PC-9 (cell line): ENCODE measurements around the gene NECAP2. TPM values are rescaled to one million over a fixed set of nuclear protein-coding genes. Genes with fewer than 3 reads are reported as not detected.

Experiments used
- BruUV-seq: library from RNA; stranded (reverse); fragments of 400-500 nt; replicated peaks from 2 replicates; lab custom pipeline; 2021; lab: Mats Ljungman, UMichigan
- CTCF ChIA-PET: fragments of 300-600 bp; sonication (Branson Sonifier 250); formaldehyde crosslinking; loops from one replicate; lab custom pipeline; 2022; ENCODE audit warnings: antibody characterized with exemption; lab: Charles Lee
- POLR2A ChIA-PET: fragments of 300-600 bp; sonication (Branson Sonifier 250); formaldehyde crosslinking; loops from one replicate; lab custom pipeline; 2022; ENCODE audit warnings: antibody characterized with exemption; ENCODE audit not compliant: unreplicated experiment; lab: Charles Lee
- DNase-seq, 2 experiments: peaks; one replicate each; pipeline versions ENCODE4 v3.0.0 to v3.0.0-alpha.2; 2015 to 2022; ENCODE audit warnings: mixed read lengths in 1 of 2
- H2AFZ ChIP-seq: fragments of 200-600 bp; sonication (generic); 2 replicates; pipeline ENCODE4 v1.8.1; 2017; ENCODE audit warnings: antibody characterized with exemption
- H3F3A ChIP-seq: fragments of 200-600 bp; sonication (generic); 2 replicates; pipeline ENCODE4 v1.8.1; 2017; ENCODE audit warnings: antibody characterized with exemption, mild to moderate bottlenecking, low read depth; ENCODE audit not compliant: insufficient read depth
- H3K27ac ChIP-seq: fragments of 200-600 bp; sonication (generic); 2 replicates; pipeline ENCODE4 v1.6.1; 2016; ENCODE audit warnings: mixed run types
- H3K27me3 ChIP-seq: fragments of 200-600 bp; sonication (generic); 2 replicates; pipeline ENCODE4 v1.6.1; 2016; ENCODE audit warnings: low read depth, mixed run types; ENCODE audit not compliant: insufficient read depth
- H3K36me3 ChIP-seq: fragments of 200-600 bp; sonication (generic); 2 replicates; pipeline ENCODE4 v1.6.1; 2016; ENCODE audit warnings: low read depth, mixed run types
- H3K4me1 ChIP-seq: fragments of 200-600 bp; sonication (generic); replicated peaks from 2 replicates; pipeline ENCODE4 v1.6.1; 2016; ENCODE audit warnings: mixed run types; ENCODE audit not compliant: insufficient read depth
- H3K4me2 ChIP-seq: fragments of 200-600 bp; sonication (generic); 2 replicates; pipeline ENCODE4 v1.6.1; 2017; ENCODE audit warnings: mixed run types
- H3K4me3 ChIP-seq: fragments of 200-600 bp; sonication (generic); 2 replicates; pipeline ENCODE4 v1.6.1; 2016; ENCODE audit warnings: mixed run types
- H3K79me2 ChIP-seq: fragments of 200-600 bp; sonication (generic); 2 replicates; pipeline ENCODE4 v1.6.1; 2017; ENCODE audit warnings: low read depth, mixed run types
- H3K9me2 ChIP-seq: fragments of 200-600 bp; sonication (generic); 2 replicates; pipeline ENCODE4 v1.8.1; 2017; ENCODE audit warnings: mild to moderate bottlenecking; ENCODE audit not compliant: insufficient read depth
- H3K9me3 ChIP-seq: fragments of 200-600 bp; sonication (generic); 2 replicates; pipeline ENCODE4 v1.8.1; 2016; ENCODE audit warnings: low read depth; ENCODE audit not compliant: insufficient read depth
- H4K20me1 ChIP-seq: fragments of 200-600 bp; sonication (generic); 2 replicates; pipeline ENCODE4 v1.8.1; 2017; ENCODE audit not compliant: insufficient read depth
- CTCF ChIP-seq: fragments of 200-600 bp; sonication (generic); conservative IDR thresholded peaks from 2 replicates; pipeline ENCODE4 v1.6.1; 2017; ENCODE audit warnings: mixed run types, antibody characterized with exemption, mild to moderate bottlenecking, moderate library complexity
- EZH2 ChIP-seq: fragments of 200-600 bp; sonication (generic); IDR thresholded peaks from 2 replicates; pipeline ENCODE4 v1.8.0; 2017; ENCODE audit warnings: antibody characterized with exemption, low read depth
- intact Hi-C: fragments of 100-400 bp; cut with micrococcal nuclease; formaldehyde crosslinking; loops from one replicate; pipeline ENCODE4 v1.10.0; 2022; ENCODE audit not compliant: unreplicated experiment
- total RNA-seq: library from RNA; stranded (reverse); gene quantifications from 2 replicates; pipeline ENCODE4 v1.2.3, GENCODE V29; 2021

Gene NECAP2
- total RNA-seq, 1 experiment from 2014 or later: 49.6 TPM

- Histone ChIP-seq H2AFZ (no peak overlapping the region), H3K27me3 (no peaks in the 10 kb centered on the region), H3K27ac (no peak overlapping the region), H3K9me2 (no peaks in the 10 kb centered on the region), H3K79me2 (0 out of 2 replicates have a peak, but pooled peaks cover 6% of the 10 kb centered on the region), H3K4me1 (no peaks in the 10 kb centered on the region), H3K9me3 (no peaks in the 10 kb centered on the region), H3F3A (no peaks in the 10 kb centered on the region), H3K36me3 (no peaks in the 10 kb centered on the region), H4K20me1 (peaks cover 7% of the 10 kb centered on the region; the same call in 1 of the 2 replicates), H3K4me2 (no peak overlapping the region), H3K4me3 (no peak overlapping the region)
- no TSS peak for BruUV-seq
- intact Hi-C loops: no loop called here
- POLR2A ChIA-PET: no interaction called here
- DNase-seq: no peak
- TF ChIP-seq EZH2: no peak
- no peak for TF ChIP-seq CTCF
- CTCF ChIA-PET: no interaction called here
Measured at GRCh38 chr1:16396591-16396990, 43.9 kb upstream of the NECAP2 start.

DNA sequence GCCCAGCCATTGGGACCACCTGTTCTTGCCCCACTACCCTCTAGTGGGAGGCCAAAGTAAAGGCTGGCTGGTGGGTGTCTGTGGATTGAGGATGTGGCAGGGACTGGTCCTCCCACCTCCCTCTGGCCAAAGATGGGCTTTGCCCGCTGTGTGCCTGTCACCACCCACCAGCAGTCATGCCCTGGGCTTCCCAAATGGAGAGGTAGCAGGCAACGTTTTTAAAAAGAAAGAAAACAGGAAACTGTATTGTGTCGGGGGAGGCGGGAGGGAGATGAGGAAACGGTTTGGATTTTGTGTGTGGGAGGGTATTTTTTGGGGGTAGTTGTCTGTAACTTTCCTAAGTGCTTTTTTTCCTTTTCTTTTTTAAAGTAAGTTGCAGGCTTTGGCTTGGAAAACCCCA, 43.4 kb upstream of the NECAP2 start:
- H3K36me3 ChIP-seq: no peaks in the 10 kb centered on the region
- CTCF ChIA-PET: no interaction called here

DNA sequence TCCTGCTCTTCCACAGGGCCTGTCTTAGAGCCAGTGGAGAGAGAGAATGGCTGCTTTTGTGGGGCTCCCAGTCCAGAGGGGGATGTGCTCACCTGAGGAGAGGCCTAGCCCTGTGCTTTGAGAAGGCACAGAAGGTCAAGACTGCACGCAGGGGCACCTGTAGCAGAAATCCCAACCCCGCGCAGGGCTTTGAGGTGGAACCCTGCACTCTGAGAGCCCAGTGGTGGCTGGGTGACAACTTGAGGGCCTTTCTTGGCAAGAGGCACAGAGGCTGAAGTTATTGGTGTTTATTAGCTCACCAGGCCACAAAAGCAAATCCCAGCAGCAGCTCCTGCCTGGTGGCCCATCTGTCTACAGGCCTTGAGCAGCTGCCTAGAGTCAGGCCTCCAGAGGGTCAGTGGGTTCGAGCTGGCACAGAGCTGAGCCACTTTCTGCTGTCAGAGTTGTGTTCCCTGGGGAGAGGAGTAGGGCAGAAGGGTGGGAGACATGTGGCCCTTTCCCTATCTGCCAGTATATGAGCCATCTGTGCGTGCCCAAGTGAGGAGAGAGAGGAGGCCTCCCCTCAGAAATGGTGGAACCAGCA, 42.1 kb upstream of the NECAP2 start:
- Histone ChIP-seq H3K4me3 (no peak overlapping the region), H4K20me1 (no peaks in the 10 kb centered on the region; the same call in 1 of the 2 replicates), H3K4me1 (no peaks in the 10 kb centered on the region), H3K9me3 (no peaks in the 10 kb centered on the region), H3F3A (no peaks in the 10 kb centered on the region), H3K4me2 (no peak overlapping the region), H3K79me2 (no peaks in the 10 kb centered on the region), H3K27ac (no peak overlapping the region), H2AFZ (no peak overlapping the region), H3K36me3 (no peaks in the 10 kb centered on the region), H3K9me2 (no peaks in the 10 kb centered on the region), H3K27me3 (no peaks in the 10 kb centered on the region)
- POLR2A ChIA-PET: no interaction called here
- BruUV-seq: no TSS peak
- CTCF ChIA-PET: no interaction called here
- intact Hi-C loops: no loop called here
- DNase-seq: no peak
- TF ChIP-seq CTCF: no peak
- TF ChIP-seq EZH2: no peak

More for the DNA sequence above, 43.4 kb upstream of the NECAP2 start:
- no peak for DNase-seq
- Histone ChIP-seq H3F3A (no peaks in the 10 kb centered on the region), H3K27ac (no peak overlapping the region), H3K79me2 (0 out of 2 replicates have a peak, but pooled peaks cover under 1% of the 10 kb centered on the region), H3K4me1 (no peaks in the 10 kb centered on the region), H3K9me2 (no peaks in the 10 kb centered on the region), H2AFZ (no peak overlapping the region), H3K27me3 (no peaks in the 10 kb centered on the region), H3K4me3 (no peak overlapping the region), H3K4me2 (no peak overlapping the region), H4K20me1 (peaks cover 3% of the 10 kb centered on the region; the same call in 1 of the 2 replicates), H3K9me3 (no peaks in the 10 kb centered on the region)
- POLR2A ChIA-PET: no interaction called here
- intact Hi-C loops: no loop called here
- BruUV-seq: no TSS peak
- TF ChIP-seq CTCF (no peak), EZH2 (no peak)
